Endodermal cell (in vitro differentiated cells): ENCODE data around the gene GNA12. TPM values are rescaled to one million over a fixed set of nuclear protein-coding genes. Genes with fewer than 3 reads are reported as not detected.

Experiments used
- DNase-seq: peaks from one replicate; pipeline ENCODE4 v3.0.0-alpha.2; 2017
- H3K27ac ChIP-seq: 2 replicates; pipeline ENCODE4 v1.5.1; 2013; ENCODE audit warnings: mild to moderate bottlenecking, low read depth, low read length, moderate library complexity
- H3K27me3 ChIP-seq: 2 replicates; pipeline ENCODE4 v1.6.1; 2013; ENCODE audit warnings: mild to moderate bottlenecking, low read length, moderate library complexity; ENCODE audit not compliant: insufficient read depth, control insufficient read depth, poor library complexity, severe bottlenecking
- H3K36me3 ChIP-seq: 2 replicates; pipeline ENCODE4 v1.7.0; 2013; ENCODE audit warnings: mild to moderate bottlenecking, low read length, moderate library complexity; ENCODE audit not compliant: control insufficient read depth, insufficient read depth
- H3K4me1 ChIP-seq: one replicate; pipeline ENCODE4 v1.7.0; 2013; ENCODE audit warnings: low read length; ENCODE audit not compliant: control insufficient read depth, insufficient read depth
- H3K4me3 ChIP-seq: 2 replicates; pipeline ENCODE4 v1.5.1; 2013; ENCODE audit warnings: mild to moderate bottlenecking, low read length, moderate library complexity
- H3K9ac ChIP-seq: 2 replicates; pipeline ENCODE4 v1.6.1; 2013; ENCODE audit warnings: mild to moderate bottlenecking, low read length, moderate library complexity; ENCODE audit not compliant: poor library complexity, severe bottlenecking; ENCODE audit errors: extremely low read depth
- H3K9me3 ChIP-seq: 2 replicates; pipeline ENCODE4 v1.6.1; 2013; ENCODE audit warnings: mild to moderate bottlenecking, low read length, moderate library complexity; ENCODE audit not compliant: control insufficient read depth
- H3K27ac Mint-ChIP-seq: 2 replicates; pipeline ENCODE4 v1.8.0; 2020; ENCODE audit warnings: mixed read lengths
- H3K27me3 Mint-ChIP-seq: 2 replicates; pipeline ENCODE4 v1.8.0; 2021; ENCODE audit warnings: mild to moderate bottlenecking, mixed read lengths; ENCODE audit not compliant: insufficient read depth
- H3K36me3 Mint-ChIP-seq: 2 replicates; pipeline ENCODE4 v1.8.0; 2020; ENCODE audit warnings: low read depth, mixed read lengths
- H3K4me1 Mint-ChIP-seq: 2 replicates; pipeline ENCODE4 v1.8.0; 2020; ENCODE audit warnings: mixed read lengths
- H3K4me3 Mint-ChIP-seq: 2 replicates; pipeline ENCODE4 v1.8.0; 2020; ENCODE audit warnings: mild to moderate bottlenecking, moderate library complexity, mixed read lengths
- H3K9me3 Mint-ChIP-seq: 2 replicates; pipeline ENCODE4 v1.8.0; 2020; ENCODE audit warnings: mild to moderate bottlenecking, mixed read lengths
- CTCF ChIP-seq: fragments of 200-600 bp; sonication (generic); conservative IDR thresholded peaks from 2 replicates; pipeline ENCODE4 v1.5.0; 2021; ENCODE audit warnings: antibody characterized with exemption, mild to moderate bottlenecking
- WGBS, 2 experiments: methylation state at CpG; one replicate each; pipeline versions ENCODE4 v1.1.5 to v1.1.7; 2013; ENCODE audit warnings: missing lambda C conversion rate in 2 of 2, mixed read lengths in 1 of 2; ENCODE audit not compliant: insufficient coverage in 1 of 2, insufficient read length in 1 of 2; 5-methylcytosine and 5-hydroxymethylcytosine counted together
- total RNA-seq, 2 donors: library from RNA; stranded (reverse); fragmentation: NEBNext Ultra II Directional in 1 of 2; extraction: Animal tissue kit (Norgen Biotek cat#: 25700) in 1 of 2; gene quantifications; 2 replicates in 1 of 2; 3 replicates in 1 of 2; pipeline ENCODE4 v1.2.1, GENCODE V29; 2021

GNA12 gene
- total RNA-seq, 2 donors from 2014 or later, result 55.0 to 64.7 TPM

GRCh38 chr7:2887816-2888215 is 43.7 kb upstream of the GNA12 start:
- no peak overlapping the region for H3K27ac Mint-ChIP-seq
- WGBS, 2 experiments, result 67 to 77% methylated on average over 3 to 6 of the region's 7 CpGs
- no peak for TF ChIP-seq CTCF

GRCh38 chr7:2886900-2887299 is 42.8 kb upstream of the GNA12 start:
- H3K9me3 Mint-ChIP-seq, result no peaks in the 10 kb centered on the region
- DNase-seq, result peak; percentile 86
- H3K9ac ChIP-seq, result no peak overlapping the region
- H3K4me3 Mint-ChIP-seq, result no peak overlapping the region
- TF ChIP-seq CTCF, result peak; percentile 82
- H3K27ac Mint-ChIP-seq, result no peak overlapping the region
- peaks cover 4% of the 10 kb centered on the region for H3K4me1 Mint-ChIP-seq
- H3K4me1 ChIP-seq, result peaks cover 2% of the 10 kb centered on the region
- no peaks in the 10 kb centered on the region for H3K36me3 ChIP-seq
- H3K4me3 ChIP-seq, result no peak overlapping the region
- 21 to 42% methylated on average over 5 to 12 of the region's 12 CpGs for WGBS, 2 experiments
- no peaks in the 10 kb centered on the region for H3K27me3 Mint-ChIP-seq
- H3K36me3 Mint-ChIP-seq, result no peaks in the 10 kb centered on the region
- no peaks in the 10 kb centered on the region for H3K9me3 ChIP-seq
- no peaks in the 10 kb centered on the region for H3K27me3 ChIP-seq
- H3K27ac ChIP-seq, result no peak overlapping the region

More at GRCh38 chr7:2887816-2888215, 43.7 kb upstream of the GNA12 start:
- Histone ChIP-seq H3K36me3 (no peaks in the 10 kb centered on the region), H3K9ac (no peak overlapping the region), H3K27ac (no peak overlapping the region), H3K4me3 (no peak overlapping the region), H3K27me3 (no peaks in the 10 kb centered on the region), H3K9me3 (no peaks in the 10 kb centered on the region), H3K4me1 (no peaks in the 10 kb centered on the region)
- Mint-ChIP-seq H3K27me3 (no peaks in the 10 kb centered on the region), H3K4me3 (no peak overlapping the region), H3K9me3 (no peaks in the 10 kb centered on the region), H3K36me3 (no peaks in the 10 kb centered on the region), H3K4me1 (peaks cover 1% of the 10 kb centered on the region)
- no peak for DNase-seq

GRCh38 chr7:2886391-2886790 is 42.3 kb upstream of the GNA12 start:
- peak; percentile 59 for DNase-seq
- H3K9ac ChIP-seq, result no peak overlapping the region
- H3K36me3 ChIP-seq, result no peaks in the 10 kb centered on the region
- WGBS, 2 experiments, result 58 to 67% methylated on average over 4 to 5 of the region's 5 CpGs
- Mint-ChIP-seq H3K27ac (no peak overlapping the region), H3K4me3 (no peak overlapping the region), H3K27me3 (no peaks in the 10 kb centered on the region), H3K4me1 (peaks cover 5% of the 10 kb centered on the region), H3K9me3 (no peaks in the 10 kb centered on the region), H3K36me3 (no peaks in the 10 kb centered on the region)
- no peaks in the 10 kb centered on the region for H3K9me3 ChIP-seq
- no peaks in the 10 kb centered on the region for H3K27me3 ChIP-seq
- no peak overlapping the region for H3K27ac ChIP-seq
- H3K4me1 ChIP-seq, result peaks cover 2% of the 10 kb centered on the region
- no peak for TF ChIP-seq CTCF
- no peak overlapping the region for H3K4me3 ChIP-seq
